Stomach smooth muscle (tissue), 2 donors: ENCODE results near the gene HIP1R.

Experiments used
- H3K27ac ChIP-seq: one replicate; pipeline ENCODE4 v1.7.0; 2013; ENCODE audit warnings: mild to moderate bottlenecking, low read length, inconsistent platforms
- H3K27me3 ChIP-seq, 2 donors: one replicate each; pipeline ENCODE4 v1.7.0; 2013; ENCODE audit warnings: low read length in 2 of 2; ENCODE audit not compliant: insufficient read depth in 2 of 2, control insufficient read depth in 1 of 2
- H3K36me3 ChIP-seq, 2 donors: one replicate each; pipeline ENCODE4 v1.7.0; 2013; ENCODE audit warnings: low read length in 2 of 2; ENCODE audit not compliant: control insufficient read depth in 2 of 2, insufficient read depth in 2 of 2
- H3K4me1 ChIP-seq: one replicate; pipeline ENCODE4 v1.7.0; 2013; ENCODE audit warnings: low read length; ENCODE audit not compliant: control insufficient read depth, insufficient read depth
- H3K4me3 ChIP-seq, 2 donors: one replicate each; pipeline ENCODE4 v1.7.0; 2013; ENCODE audit warnings: low read length in 2 of 2
- H3K9ac ChIP-seq, 2 donors: one replicate each; pipeline ENCODE4 v1.7.0; 2013; ENCODE audit warnings: low read length in 2 of 2, mild to moderate bottlenecking in 1 of 2
- H3K9me3 ChIP-seq, 2 donors: one replicate each; pipeline ENCODE4 v1.7.0; 2013; ENCODE audit warnings: low read length in 2 of 2; ENCODE audit not compliant: control insufficient read depth in 2 of 2
- donor health status: healthy.
- donor health status: Pancreatic carcinoma.

HIP1R gene

DNA sequence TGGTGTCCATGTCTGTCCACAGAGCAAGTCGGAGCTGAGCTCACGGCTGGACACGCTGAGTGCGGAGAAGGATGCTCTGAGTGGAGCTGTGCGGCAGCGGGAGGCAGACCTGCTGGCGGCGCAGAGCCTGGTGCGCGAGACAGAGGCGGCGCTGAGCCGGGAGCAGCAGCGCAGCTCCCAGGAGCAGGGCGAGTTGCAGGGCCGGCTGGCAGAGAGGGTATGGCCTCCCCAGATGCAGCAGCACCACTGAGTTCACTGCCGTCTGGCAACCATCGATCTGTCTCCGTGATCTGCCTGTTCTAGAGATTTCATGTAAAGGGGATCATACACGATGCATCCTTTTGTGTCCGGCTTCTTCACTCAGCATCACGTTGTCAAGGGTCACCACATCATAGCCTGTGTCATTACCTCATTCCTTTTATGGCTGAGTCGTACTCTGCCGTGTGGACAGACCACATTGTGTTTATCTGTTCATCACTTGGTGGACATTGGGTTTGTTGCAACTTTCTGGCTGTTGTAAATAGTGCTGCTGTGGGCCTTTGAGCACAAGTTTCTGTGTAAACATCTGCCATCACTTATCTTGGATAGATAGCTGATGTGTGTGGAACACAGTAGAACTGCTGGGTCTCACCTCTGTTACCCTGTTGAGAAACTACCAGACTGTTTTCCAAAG lies 21.9 kb downstream of the HIP1R start:
- Histone ChIP-seq H3K9me3 (no peaks in the 10 kb centered on the region), H3K27ac (no peak overlapping the region), H3K9ac (no peak overlapping the region), H3K4me3 (no peak overlapping the region), H3K36me3 (no peaks in the 10 kb centered on the region), H3K4me1 (peaks cover 20% of the 10 kb centered on the region), H3K27me3 (peaks cover 0 to 3% of the 10 kb centered on the region in 2 donors)

DNA sequence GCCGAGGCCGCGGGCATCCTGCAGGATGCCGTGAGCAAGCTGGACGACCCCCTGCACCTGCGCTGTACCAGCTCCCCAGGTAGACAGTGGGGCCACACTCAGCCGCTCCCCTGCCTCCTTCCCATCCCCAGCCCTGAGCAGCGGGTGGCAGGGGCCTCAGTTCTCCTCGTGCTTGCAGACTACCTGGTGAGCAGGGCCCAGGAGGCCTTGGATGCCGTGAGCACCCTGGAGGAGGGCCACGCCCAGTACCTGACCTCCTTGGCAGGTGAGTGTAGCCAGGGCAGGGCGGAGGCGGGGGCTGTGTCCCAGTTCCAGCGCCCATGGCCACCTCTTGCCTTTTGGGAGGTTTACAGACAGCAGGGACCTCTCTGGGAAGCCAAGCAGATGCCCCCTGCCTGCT lies 22.9 kb downstream of the HIP1R start:
- Histone ChIP-seq H3K9ac (no peak overlapping the region), H3K4me1 (peaks cover 19% of the 10 kb centered on the region), H3K36me3 (no peaks in the 10 kb centered on the region), H3K27ac (no peak overlapping the region), H3K4me3 (no peak overlapping the region), H3K27me3 (peaks cover 0 to 3% of the 10 kb centered on the region in 2 donors), H3K9me3 (no peaks in the 10 kb centered on the region)

DNA sequence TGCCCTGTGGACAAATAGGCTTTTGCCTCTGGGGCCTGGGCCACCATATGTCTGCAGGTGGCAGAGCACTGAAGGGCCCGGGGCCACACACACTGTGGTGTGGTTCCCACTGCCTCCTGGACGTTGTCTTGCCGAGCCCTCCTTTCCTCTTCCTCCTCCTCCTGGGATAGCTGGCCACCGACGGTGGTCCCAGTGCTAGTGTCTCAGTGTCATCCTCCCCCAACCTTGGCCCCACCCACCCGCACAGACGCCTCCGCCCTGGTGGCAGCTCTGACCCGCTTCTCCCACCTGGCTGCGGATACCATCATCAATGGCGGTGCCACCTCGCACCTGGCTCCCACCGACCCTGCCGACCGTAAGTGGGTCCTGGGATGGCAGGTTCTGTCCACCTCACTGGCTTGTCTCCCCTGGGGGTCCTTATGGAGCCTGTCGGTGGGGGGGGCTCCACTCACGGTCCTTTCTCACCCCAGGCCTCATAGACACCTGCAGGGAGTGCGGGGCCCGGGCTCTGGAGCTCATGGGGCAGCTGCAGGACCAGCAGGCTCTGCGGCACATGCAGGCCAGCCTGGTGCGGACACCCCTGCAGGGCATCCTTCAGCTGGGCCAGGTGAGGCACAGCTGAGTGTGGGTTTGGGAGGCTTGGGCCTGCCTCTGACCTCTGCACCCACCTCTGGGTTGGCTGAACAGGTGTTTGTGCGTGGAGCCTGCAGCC lies 23.5 kb downstream of the HIP1R start:
- Histone ChIP-seq H3K9ac (no peak overlapping the region), H3K27ac (no peak overlapping the region), H3K27me3 (peaks cover 0 to 2% of the 10 kb centered on the region in 2 donors), H3K4me3 (no peak overlapping the region), H3K4me1 (peaks cover 18% of the 10 kb centered on the region), H3K36me3 (no peaks in the 10 kb centered on the region), H3K9me3 (no peaks in the 10 kb centered on the region)

- Histone ChIP-seq H3K4me3 (no peak overlapping the region), H3K36me3 (peaks cover 0 to 1% of the 10 kb centered on the region in 2 donors), H3K27me3 (no peaks in the 10 kb centered on the region), H3K9ac (peak overlapping the region in 1 of 2 donors; percentile 13), H3K9me3 (no peaks in the 10 kb centered on the region), H3K4me1 (peaks cover 17% of the 10 kb centered on the region), H3K27ac (no peak overlapping the region)
These were observed 24.2 kb downstream of the HIP1R start for GRCh38 chr12:122859303-122860039.

- Histone ChIP-seq H3K4me1 (peaks cover 17% of the 10 kb centered on the region), H3K36me3 (peaks cover 0 to 5% of the 10 kb centered on the region in 2 donors), H3K9me3 (no peaks in the 10 kb centered on the region), H3K27me3 (no peaks in the 10 kb centered on the region), H3K27ac (no peak overlapping the region), H3K9ac (peak overlapping the region in 1 of 2 donors; percentile 13), H3K4me3 (no peak overlapping the region)
These were observed 25.0 kb downstream of the HIP1R start for GRCh38 chr12:122860040-122860853.

- Histone ChIP-seq H3K9me3 (no peaks in the 10 kb centered on the region), H3K4me1 (peaks cover 17% of the 10 kb centered on the region), H3K4me3 (no peak overlapping the region), H3K9ac (no peak overlapping the region), H3K27ac (no peak overlapping the region), H3K27me3 (no peaks in the 10 kb centered on the region), H3K36me3 (peaks cover 0 to 5% of the 10 kb centered on the region in 2 donors)
These were observed 25.8 kb downstream of the HIP1R start for GRCh38 chr12:122860854-122861586.

- H3K9me3 ChIP-seq, result no peaks in the 10 kb centered on the region
- peaks cover 17% of the 10 kb centered on the region for H3K4me1 ChIP-seq
- no peak overlapping the region for H3K4me3 ChIP-seq
- H3K27ac ChIP-seq, result no peak overlapping the region
- H3K9ac ChIP-seq, result no peak overlapping the region
- no peaks in the 10 kb centered on the region for H3K27me3 ChIP-seq
- peaks cover under 1 to 9% of the 10 kb centered on the region in 2 donors for H3K36me3 ChIP-seq
These were observed 26.3 kb downstream of the HIP1R start for GRCh38 chr12:122861587-122861970.

DNA sequence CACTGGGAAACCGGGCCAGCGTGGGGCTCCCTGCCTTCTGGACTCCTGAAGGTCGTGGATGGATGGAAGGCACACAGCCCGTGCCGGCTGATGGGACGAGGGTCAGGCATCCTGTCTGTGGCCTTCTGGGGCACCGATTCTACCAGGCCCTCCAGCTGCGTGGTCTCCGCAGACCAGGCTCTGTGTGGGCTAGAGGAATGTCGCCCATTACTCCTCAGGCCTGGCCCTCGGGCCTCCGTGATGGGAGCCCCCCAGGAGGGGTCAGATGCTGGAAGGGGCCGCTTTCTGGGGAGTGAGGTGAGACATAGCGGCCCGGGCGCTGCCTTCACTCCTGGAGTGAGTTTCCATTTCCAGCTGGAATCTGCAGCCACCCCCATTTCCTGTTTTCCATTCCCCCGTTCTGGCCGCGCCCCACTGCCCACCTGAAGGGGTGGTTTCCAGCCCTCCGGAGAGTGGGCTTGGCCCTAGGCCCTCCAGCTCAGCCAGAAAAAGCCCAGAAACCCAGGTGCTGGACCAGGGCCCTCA lies 26.9 kb downstream of the HIP1R start:
- Histone ChIP-seq H3K27ac (no peak overlapping the region), H3K4me3 (no peak overlapping the region), H3K36me3 (peaks cover 5 to 11% of the 10 kb centered on the region in 2 donors), H3K9ac (no peak overlapping the region), H3K27me3 (no peaks in the 10 kb centered on the region), H3K4me1 (peaks cover 17% of the 10 kb centered on the region), H3K9me3 (no peaks in the 10 kb centered on the region)

DNA sequence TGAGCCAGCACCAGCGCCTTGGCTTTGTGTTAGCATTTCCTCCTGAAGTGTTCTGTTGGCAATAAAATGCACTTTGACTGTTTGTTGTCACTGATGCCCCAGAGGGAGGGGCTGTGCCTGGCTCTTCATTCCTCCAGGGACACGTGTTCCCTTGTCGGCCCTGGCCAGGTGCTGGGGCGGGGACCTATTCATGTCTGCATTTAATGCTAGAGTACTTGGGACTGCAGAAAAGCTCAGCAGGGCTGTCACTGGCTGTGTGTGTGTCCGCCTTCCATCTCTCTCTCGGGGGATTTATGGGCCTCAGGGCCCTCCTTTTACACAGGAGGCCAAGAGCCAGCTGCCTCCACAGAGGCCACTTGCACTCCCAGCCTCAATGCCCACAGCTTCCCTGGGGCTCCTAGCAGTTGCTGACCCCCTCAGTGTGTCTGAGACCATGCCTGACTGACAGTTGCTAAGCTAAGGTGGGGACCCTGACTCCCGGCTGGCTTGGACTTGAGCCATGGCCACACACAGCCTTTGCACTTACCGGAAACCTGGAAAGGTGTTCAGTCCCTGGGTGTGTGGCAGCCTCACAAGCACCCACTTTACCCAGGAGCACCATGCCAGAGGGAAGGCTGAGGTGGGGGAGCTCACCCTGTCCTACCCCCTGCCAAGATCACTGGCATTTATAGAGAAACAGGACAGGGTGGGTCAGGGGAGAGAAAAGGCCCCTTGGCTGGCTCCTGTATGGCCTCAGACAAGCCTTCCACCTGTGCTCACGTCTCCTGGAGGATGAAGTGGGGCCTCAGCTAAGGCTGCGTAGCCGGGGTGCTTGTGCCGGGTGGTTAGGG lies 27.8 kb downstream of the HIP1R start:
- Histone ChIP-seq H3K27me3 (no peaks in the 10 kb centered on the region), H3K4me1 (peaks cover 17% of the 10 kb centered on the region), H3K9me3 (no peaks in the 10 kb centered on the region), H3K36me3 (peaks cover 9 to 14% of the 10 kb centered on the region in 2 donors), H3K9ac (no peak overlapping the region), H3K27ac (no peak overlapping the region), H3K4me3 (no peak overlapping the region)
